HEK293 (cell line): ENCODE measurements around the gene MYO7B.
A peak's percentile ranks its signal among the peaks of the same experiment; 100 is the strongest.

Experiments
- CTCF ChIA-PET: fragments of 350-600 bp; formaldehyde crosslinking; extraction: SDS; loops from one replicate; lab custom pipeline; 2021; ENCODE audit warnings: antibody characterized with exemption; lab: Yijun Ruan, JAX
- POLR2A ChIA-PET: fragments of 300-600 bp; formaldehyde crosslinking; extraction: SDS; loops from one replicate; lab custom pipeline; 2020; ENCODE audit warnings: antibody characterized with exemption, inconsistent platforms; lab: Yijun Ruan, JAX
- H3K27ac ChIP-seq: fragments of 200-500 bp; sonication (Bioruptor generic); 2 replicates; pipeline ENCODE4 v1.5.1; 2014; ENCODE audit warnings: low read depth, low read length, control low read depth, inconsistent platforms; ENCODE audit errors: extremely low read depth
- H3K36me3 ChIP-seq, 2 experiments: fragments of 200-500 bp in 1 of 2; sonication (Bioruptor generic) in 1 of 2; 1 replicate in 1 of 2; 2 replicates in 1 of 2; pipeline ENCODE4 v1.5.1; 2014 to 2017; ENCODE audit warnings: inconsistent platforms in 2 of 2, low read length in 2 of 2; ENCODE audit not compliant: control insufficient read depth in 2 of 2, insufficient read depth in 1 of 2
- H3K4me1 ChIP-seq: fragments of 200-500 bp; sonication (Bioruptor generic); 2 replicates; pipeline ENCODE4 v1.5.1; 2014; ENCODE audit warnings: mild to moderate bottlenecking, low read length, inconsistent platforms; ENCODE audit not compliant: control insufficient read depth, insufficient read depth
- H3K4me3 ChIP-seq: 2 replicates; pipeline ENCODE4 v1.5.1; 2011; ENCODE audit warnings: low read depth, mild to moderate bottlenecking, control low read depth, low read length, moderate library complexity
- H3K9me3 ChIP-seq: fragments of 200-500 bp; sonication (Bioruptor generic); 2 replicates; pipeline ENCODE4 v1.5.1; 2014; ENCODE audit warnings: low read depth, low read length, inconsistent platforms; ENCODE audit not compliant: control insufficient read depth, insufficient read depth
- GLIS1 ChIP-seq: fragments of 450-650 bp; formaldehyde crosslinking; IDR thresholded peaks from 2 replicates; pipeline ENCODE4 v1.5.1; 2016; ENCODE audit warnings: missing biosample characterization, missing genetic modification characterization
- KLF8 ChIP-seq: fragments of 450-650 bp; formaldehyde crosslinking; IDR thresholded peaks from 2 replicates; pipeline ENCODE4 v1.5.1; 2016; ENCODE audit warnings: missing biosample characterization, missing genetic modification characterization
- SP7 ChIP-seq: fragments of 450-650 bp; formaldehyde crosslinking; IDR thresholded peaks from 2 replicates; pipeline ENCODE4 v1.5.1; 2016; ENCODE audit warnings: missing biosample characterization, missing genetic modification characterization
- YY2 ChIP-seq: fragments of 450-650 bp; formaldehyde crosslinking; IDR thresholded peaks from 2 replicates; pipeline ENCODE4 v1.5.1; 2016; ENCODE audit warnings: missing biosample characterization, missing genetic modification characterization
- ZBTB21 ChIP-seq: fragments of 450-650 bp; formaldehyde crosslinking; IDR thresholded peaks from 2 replicates; pipeline ENCODE4 v1.5.1; 2017; ENCODE audit warnings: missing biosample characterization, missing genetic modification characterization
- ZBTB7A ChIP-seq: fragments of 450-650 bp; formaldehyde crosslinking; IDR thresholded peaks from 2 replicates; pipeline ENCODE4 v1.5.1; 2016; ENCODE audit warnings: low read depth, missing biosample characterization, missing genetic modification characterization
- ZEB2 ChIP-seq: fragments of 450-650 bp; formaldehyde crosslinking; IDR thresholded peaks from 2 replicates; pipeline ENCODE4 v1.5.1; 2016; ENCODE audit warnings: missing biosample characterization, missing genetic modification characterization
- ZFP69B ChIP-seq: fragments of 450-650 bp; formaldehyde crosslinking; IDR thresholded peaks from 2 replicates; pipeline ENCODE4 v1.5.1; 2016; ENCODE audit warnings: missing biosample characterization, missing genetic modification characterization
- ZIC2 ChIP-seq: fragments of 450-650 bp; formaldehyde crosslinking; IDR thresholded peaks from 2 replicates; pipeline ENCODE4 v1.5.1; 2016; ENCODE audit warnings: missing biosample characterization, missing genetic modification characterization
- ZNF10 ChIP-seq: fragments of 450-650 bp; formaldehyde crosslinking; IDR thresholded peaks from 2 replicates; pipeline ENCODE4 v1.5.1; 2017; ENCODE audit warnings: missing biosample characterization, missing genetic modification characterization
- ZNF114 ChIP-seq: fragments of 450-650 bp; formaldehyde crosslinking; IDR thresholded peaks from 2 replicates; pipeline ENCODE4 v1.5.0; 2017; ENCODE audit warnings: missing biosample characterization, missing genetic modification characterization
- ZNF146 ChIP-seq: fragments of 450-650 bp; formaldehyde crosslinking; IDR thresholded peaks from 2 replicates; pipeline ENCODE4 v1.5.1; 2016; ENCODE audit warnings: missing biosample characterization, missing genetic modification characterization
- ZNF184 ChIP-seq: fragments of 450-650 bp; IDR thresholded peaks from 2 replicates; pipeline ENCODE4 v1.5.1; 2018; ENCODE audit warnings: missing biosample characterization, mild to moderate bottlenecking, missing genetic modification characterization
- ZNF19 ChIP-seq: fragments of 450-650 bp; formaldehyde crosslinking; IDR thresholded peaks from 2 replicates; pipeline ENCODE4; 2016; ENCODE audit warnings: missing biosample characterization, missing genetic modification characterization, low read depth
- ZNF514 ChIP-seq: fragments of 450-650 bp; formaldehyde crosslinking; IDR thresholded peaks from 2 replicates; pipeline ENCODE4 v1.5.1; 2016; ENCODE audit warnings: missing biosample characterization, missing genetic modification characterization
- ZNF521 ChIP-seq: fragments of 450-650 bp; formaldehyde crosslinking; IDR thresholded peaks from 2 replicates; pipeline ENCODE4 v1.5.1; 2017; ENCODE audit warnings: missing biosample characterization, mild to moderate bottlenecking, missing genetic modification characterization
- ZNF555 ChIP-seq: fragments of 450-650 bp; formaldehyde crosslinking; conservative IDR thresholded peaks from 2 replicates; pipeline ENCODE4 v1.5.1; 2017; ENCODE audit warnings: missing biosample characterization, mild to moderate bottlenecking, missing genetic modification characterization, inconsistent platforms
- ZNF660 ChIP-seq: fragments of 450-650 bp; IDR thresholded peaks from 2 replicates; pipeline ENCODE4 v1.5.1; 2018; ENCODE audit warnings: missing biosample characterization, mild to moderate bottlenecking, missing genetic modification characterization
- ZNF670 ChIP-seq: fragments of 450-650 bp; formaldehyde crosslinking; IDR thresholded peaks from 2 replicates; pipeline ENCODE4 v1.5.1; 2016; ENCODE audit warnings: missing biosample characterization, missing genetic modification characterization, low read depth
- ZNF776 ChIP-seq: fragments of 450-650 bp; formaldehyde crosslinking; IDR thresholded peaks from 2 replicates; pipeline ENCODE4 v1.5.0; 2017; ENCODE audit warnings: missing biosample characterization, missing genetic modification characterization, borderline replicate concordance
- ZNF843 ChIP-seq: fragments of 450-650 bp; formaldehyde crosslinking; IDR thresholded peaks from 2 replicates; pipeline ENCODE4 v1.5.1; 2016; ENCODE audit warnings: missing biosample characterization, missing genetic modification characterization
- TF ChIP-seq, protein P1 (sequence below): fragments of 450-650 bp; formaldehyde crosslinking; IDR thresholded peaks from 2 replicates; pipeline ENCODE4 v1.5.1; 2016; ENCODE audit warnings: missing biosample characterization, missing genetic modification characterization
- TF ChIP-seq, protein P2 (sequence below): fragments of 450-650 bp; formaldehyde crosslinking; IDR thresholded peaks from 2 replicates; pipeline ENCODE4 v1.5.1; 2016; ENCODE audit warnings: missing biosample characterization, missing genetic modification characterization
- TF ChIP-seq, protein P3 (sequence below): fragments of 450-650 bp; formaldehyde crosslinking; IDR thresholded peaks from 2 replicates; pipeline ENCODE4 v1.5.1; 2017; ENCODE audit warnings: missing biosample characterization, missing genetic modification characterization
- TF ChIP-seq, protein P4 (sequence below): fragments of 450-650 bp; formaldehyde crosslinking; IDR thresholded peaks from 2 replicates; pipeline ENCODE4 v1.5.1; 2016; ENCODE audit warnings: missing biosample characterization, missing genetic modification characterization, borderline replicate concordance

The MYO7B gene

DNA sequence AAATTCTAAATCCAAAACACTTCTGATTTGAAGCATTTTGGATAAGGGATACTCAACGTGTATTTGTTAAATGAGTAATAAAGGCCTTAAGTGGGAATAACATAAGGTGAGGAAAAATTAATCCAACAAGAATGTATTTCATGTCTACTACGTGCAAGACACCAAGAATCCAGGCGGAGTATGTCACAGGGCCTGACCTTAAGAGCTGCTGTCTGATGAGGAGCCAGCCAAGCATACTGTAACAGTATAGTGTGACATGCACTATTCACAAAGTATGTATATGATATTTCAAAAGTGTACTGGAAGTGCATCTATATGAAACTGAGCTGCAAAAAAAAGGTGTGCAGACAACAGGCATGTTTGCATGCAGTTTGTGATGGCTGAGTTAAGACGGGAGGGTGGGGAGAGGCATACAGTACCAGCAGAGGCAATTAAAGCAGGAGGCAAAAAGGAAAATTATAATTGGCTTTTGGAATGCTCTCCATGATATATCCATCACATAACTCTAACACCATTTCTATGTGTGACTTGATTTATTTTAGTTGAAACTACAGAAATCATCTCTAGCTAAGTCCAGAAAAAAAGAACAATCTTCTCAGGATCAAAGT lies 27.4 kb upstream of the MYO7B start:
- H3K27ac ChIP-seq = no peak overlapping the region
- POLR2A ChIA-PET = interaction anchor here (3.2 kb wide), 1 partner anchor 18 kb away, joined by 19 read pairs; the partner anchor contains the start of gene IWS1
- CTCF ChIA-PET = interaction anchor here (0.6 to 2.7 kb wide), 6 partner anchors 29 to 706 kb away, joined by 3 to 11 read pairs (median 4); no protein-coding TSS in a partner anchor
- peaks cover 21 to 24% of the 10 kb centered on the region in 2 experiments for H3K36me3 ChIP-seq
- TF ChIP-seq ZNF521 = no peak
- TF ChIP-seq ZNF776 (tag by site-specific recombination) = no peak
- no peak for TF ChIP-seq ZNF555 (tag by site-specific recombination)
- TF ChIP-seq ZNF146 (tag by site-specific recombination) = no peak
- no peak for TF ChIP-seq ZNF10 (tag by site-specific recombination)
- TF ChIP-seq GLIS1 (tag by site-specific recombination) = no peak
- no peak for TF ChIP-seq ZEB2
- TF ChIP-seq ZNF670 (tag by site-specific recombination) = no peak
- TF ChIP-seq, all 188 proteins: peak for 0
- H3K4me3 ChIP-seq = no peak overlapping the region
- H3K9me3 ChIP-seq = no peaks in the 10 kb centered on the region
- H3K4me1 ChIP-seq = peaks cover 20% of the 10 kb centered on the region

DNA sequence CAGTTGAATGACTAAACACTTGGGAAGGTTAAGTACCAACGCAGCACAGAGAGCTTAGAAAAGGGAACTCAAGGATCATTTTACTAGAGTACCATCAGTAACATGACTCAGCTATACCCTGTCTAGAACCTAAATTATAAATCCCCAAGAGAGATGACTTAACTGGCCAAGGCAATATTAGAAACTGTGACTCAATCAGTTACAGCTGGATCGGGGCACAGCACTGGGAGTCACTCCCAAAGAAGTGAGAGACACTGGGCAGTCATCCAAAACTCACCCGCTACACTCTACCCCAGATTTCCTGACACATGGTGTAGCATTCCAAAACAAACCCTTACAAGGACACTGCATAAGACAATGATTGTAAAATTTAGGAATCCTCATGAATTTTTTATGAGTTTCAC lies 26.9 kb upstream of the MYO7B start:
- no peaks in the 10 kb centered on the region for H3K9me3 ChIP-seq
- POLR2A ChIA-PET = interaction anchor here (0.8 to 3.2 kb wide), 2 partner anchors 18 to 264 kb away, joined by 4 to 19 read pairs; partner anchors contain the start of gene IWS1
- H3K4me3 ChIP-seq = no peak overlapping the region
- peaks cover 18 to 20% of the 10 kb centered on the region in 2 experiments; a peak in 2 of 3 replicates for H3K36me3 ChIP-seq
- peaks cover 20% of the 10 kb centered on the region for H3K4me1 ChIP-seq
- CTCF ChIA-PET = interaction anchor here (0.6 to 2.7 kb wide), 7 partner anchors 29 to 707 kb away, joined by 3 to 11 read pairs (median 4); no protein-coding TSS in a partner anchor
- no peak overlapping the region for H3K27ac ChIP-seq
- peak; percentile 81; the same call in 1 of the 2 replicates for TF ChIP-seq ZNF184 (tag by site-specific recombination)
- TF ChIP-seq ZNF514 (tag by site-specific recombination) = no peak
- peak; percentile 80 for TF ChIP-seq ZBTB21 (tag by site-specific recombination)
- TF ChIP-seq ZNF843 (tag by site-specific recombination) = peak; percentile 55; the same call in 1 of the 2 replicates
- TF ChIP-seq, protein P1, sequence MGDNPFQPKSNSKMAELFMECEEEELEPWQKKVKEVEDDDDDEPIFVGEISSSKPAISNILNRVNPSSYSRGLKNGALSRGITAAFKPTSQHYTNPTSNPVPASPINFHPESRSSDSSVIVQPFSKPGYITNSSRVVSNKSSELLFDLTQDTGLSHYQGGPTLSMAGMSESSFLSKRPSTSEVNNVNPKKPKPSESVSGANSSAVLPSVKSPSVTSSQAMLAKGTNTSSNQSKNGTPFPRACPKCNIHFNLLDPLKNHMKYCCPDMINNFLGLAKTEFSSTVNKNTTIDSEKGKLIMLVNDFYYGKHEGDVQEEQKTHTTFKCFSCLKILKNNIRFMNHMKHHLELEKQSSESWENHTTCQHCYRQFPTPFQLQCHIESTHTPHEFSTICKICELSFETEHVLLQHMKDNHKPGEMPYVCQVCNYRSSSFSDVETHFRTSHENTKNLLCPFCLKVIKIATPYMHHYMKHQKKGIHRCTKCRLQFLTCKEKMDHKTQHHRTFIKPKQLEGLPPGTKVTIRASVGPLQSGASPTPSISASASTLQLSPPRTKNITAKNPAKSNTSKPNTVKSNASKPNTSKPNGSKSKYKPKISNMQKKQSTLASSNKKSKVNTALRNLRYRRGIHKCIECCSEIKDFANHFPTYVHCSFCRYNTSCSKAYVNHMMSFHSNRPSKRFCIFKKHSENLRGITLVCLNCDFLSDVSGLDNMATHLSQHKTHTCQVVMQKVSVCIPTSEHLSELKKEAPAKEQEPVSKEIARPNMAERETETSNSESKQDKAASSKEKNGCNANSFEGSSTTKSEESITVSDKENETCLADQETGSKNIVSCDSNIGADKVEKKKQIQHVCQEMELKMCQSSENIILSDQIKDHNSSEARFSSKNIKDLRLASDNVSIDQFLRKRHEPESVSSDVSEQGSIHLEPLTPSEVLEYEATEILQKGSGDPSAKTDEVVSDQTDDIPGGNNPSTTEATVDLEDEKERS = no peak
- no peak for TF ChIP-seq ZBTB7A
- no peak for TF ChIP-seq ZNF114
- TF ChIP-seq SP7 = peak; percentile 92
- TF ChIP-seq, protein P2, sequence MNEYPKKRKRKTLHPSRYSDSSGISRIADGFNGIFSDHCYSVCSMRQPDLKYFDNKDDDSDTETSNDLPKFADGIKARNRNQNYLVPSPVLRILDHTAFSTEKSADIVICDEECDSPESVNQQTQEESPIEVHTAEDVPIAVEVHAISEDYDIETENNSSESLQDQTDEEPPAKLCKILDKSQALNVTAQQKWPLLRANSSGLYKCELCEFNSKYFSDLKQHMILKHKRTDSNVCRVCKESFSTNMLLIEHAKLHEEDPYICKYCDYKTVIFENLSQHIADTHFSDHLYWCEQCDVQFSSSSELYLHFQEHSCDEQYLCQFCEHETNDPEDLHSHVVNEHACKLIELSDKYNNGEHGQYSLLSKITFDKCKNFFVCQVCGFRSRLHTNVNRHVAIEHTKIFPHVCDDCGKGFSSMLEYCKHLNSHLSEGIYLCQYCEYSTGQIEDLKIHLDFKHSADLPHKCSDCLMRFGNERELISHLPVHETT (tag by site-specific recombination) = peak; percentile 86
- TF ChIP-seq, protein P3, sequence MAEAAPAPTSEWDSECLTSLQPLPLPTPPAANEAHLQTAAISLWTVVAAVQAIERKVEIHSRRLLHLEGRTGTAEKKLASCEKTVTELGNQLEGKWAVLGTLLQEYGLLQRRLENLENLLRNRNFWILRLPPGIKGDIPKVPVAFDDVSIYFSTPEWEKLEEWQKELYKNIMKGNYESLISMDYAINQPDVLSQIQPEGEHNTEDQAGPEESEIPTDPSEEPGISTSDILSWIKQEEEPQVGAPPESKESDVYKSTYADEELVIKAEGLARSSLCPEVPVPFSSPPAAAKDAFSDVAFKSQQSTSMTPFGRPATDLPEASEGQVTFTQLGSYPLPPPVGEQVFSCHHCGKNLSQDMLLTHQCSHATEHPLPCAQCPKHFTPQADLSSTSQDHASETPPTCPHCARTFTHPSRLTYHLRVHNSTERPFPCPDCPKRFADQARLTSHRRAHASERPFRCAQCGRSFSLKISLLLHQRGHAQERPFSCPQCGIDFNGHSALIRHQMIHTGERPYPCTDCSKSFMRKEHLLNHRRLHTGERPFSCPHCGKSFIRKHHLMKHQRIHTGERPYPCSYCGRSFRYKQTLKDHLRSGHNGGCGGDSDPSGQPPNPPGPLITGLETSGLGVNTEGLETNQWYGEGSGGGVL (tag by site-specific recombination) = peak; percentile 68
- TF ChIP-seq ZNF660 = peak; percentile 96
- peak; percentile 74; the same call in 1 of the 2 replicates for TF ChIP-seq KLF8 (tag by site-specific recombination)
- TF ChIP-seq, protein P4, sequence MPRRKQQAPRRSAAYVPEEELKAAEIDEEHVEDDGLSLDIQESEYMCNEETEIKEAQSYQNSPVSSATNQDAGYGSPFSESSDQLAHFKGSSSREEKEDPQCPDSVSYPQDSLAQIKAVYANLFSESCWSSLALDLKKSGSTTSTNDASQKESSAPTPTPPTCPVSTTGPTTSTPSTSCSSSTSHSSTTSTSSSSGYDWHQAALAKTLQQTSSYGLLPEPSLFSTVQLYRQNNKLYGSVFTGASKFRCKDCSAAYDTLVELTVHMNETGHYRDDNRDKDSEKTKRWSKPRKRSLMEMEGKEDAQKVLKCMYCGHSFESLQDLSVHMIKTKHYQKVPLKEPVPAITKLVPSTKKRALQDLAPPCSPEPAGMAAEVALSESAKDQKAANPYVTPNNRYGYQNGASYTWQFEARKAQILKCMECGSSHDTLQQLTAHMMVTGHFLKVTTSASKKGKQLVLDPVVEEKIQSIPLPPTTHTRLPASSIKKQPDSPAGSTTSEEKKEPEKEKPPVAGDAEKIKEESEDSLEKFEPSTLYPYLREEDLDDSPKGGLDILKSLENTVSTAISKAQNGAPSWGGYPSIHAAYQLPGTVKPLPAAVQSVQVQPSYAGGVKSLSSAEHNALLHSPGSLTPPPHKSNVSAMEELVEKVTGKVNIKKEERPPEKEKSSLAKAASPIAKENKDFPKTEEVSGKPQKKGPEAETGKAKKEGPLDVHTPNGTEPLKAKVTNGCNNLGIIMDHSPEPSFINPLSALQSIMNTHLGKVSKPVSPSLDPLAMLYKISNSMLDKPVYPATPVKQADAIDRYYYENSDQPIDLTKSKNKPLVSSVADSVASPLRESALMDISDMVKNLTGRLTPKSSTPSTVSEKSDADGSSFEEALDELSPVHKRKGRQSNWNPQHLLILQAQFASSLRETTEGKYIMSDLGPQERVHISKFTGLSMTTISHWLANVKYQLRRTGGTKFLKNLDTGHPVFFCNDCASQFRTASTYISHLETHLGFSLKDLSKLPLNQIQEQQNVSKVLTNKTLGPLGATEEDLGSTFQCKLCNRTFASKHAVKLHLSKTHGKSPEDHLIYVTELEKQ (tag by site-specific recombination) = peak; percentile 82; the same call in 1 of the 2 replicates
- TF ChIP-seq ZIC2 (tag by site-specific recombination) = no peak
- no peak for TF ChIP-seq YY2 (tag by site-specific recombination)
- no peak for TF ChIP-seq ZNF19 (tag by site-specific recombination)
- TF ChIP-seq ZFP69B (tag by site-specific recombination) = peak; percentile 34; the same call in 1 of the 2 replicates
